ENCODE measurements around the gene FBXO5.

Gene FBXO5

GRCh38 chr6:153012856-153013255, 30.0 kb upstream of the FBXO5 start:
- TF ChIP-seq TCF12 (IDR thresholded peaks at IDR 0.05; ENCODE audit: low read depth) (no peak), CEBPB (IDR thresholded peaks at IDR 0.05) (no peak), RAD21 (IDR thresholded peaks at IDR 0.05; ENCODE audit: low read depth) (no peak), ZBTB7A (IDR thresholded peaks at IDR 0.05; ENCODE audit: low read depth) (no peak), TAF1 (IDR thresholded peaks at IDR 0.05; ENCODE audit: low read depth) (no peak), CREB1 (IDR thresholded peaks at IDR 0.05; ENCODE audit: low read depth) (no peak), NFIC (IDR thresholded peaks at IDR 0.05) (no peak), FOXM1 (IDR thresholded peaks at IDR 0.05; ENCODE audit: borderline replicate concordance, low read depth) (no peak), YY1 (IDR thresholded peaks at IDR 0.05; ENCODE audit: low read depth) (no peak), EP300 (IDR thresholded peaks at IDR 0.05; ENCODE audit: borderline replicate concordance) (no peak), TEAD4 (IDR thresholded peaks at IDR 0.05) (no peak), EGR1 (IDR thresholded peaks at IDR 0.05) (no peak)
- TF ChIP-seq, protein P1, sequence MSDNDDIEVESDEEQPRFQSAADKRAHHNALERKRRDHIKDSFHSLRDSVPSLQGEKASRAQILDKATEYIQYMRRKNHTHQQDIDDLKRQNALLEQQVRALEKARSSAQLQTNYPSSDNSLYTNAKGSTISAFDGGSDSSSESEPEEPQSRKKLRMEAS (IDR thresholded peaks at IDR 0.05), result no peak
- TF ChIP-seq, protein P2, sequence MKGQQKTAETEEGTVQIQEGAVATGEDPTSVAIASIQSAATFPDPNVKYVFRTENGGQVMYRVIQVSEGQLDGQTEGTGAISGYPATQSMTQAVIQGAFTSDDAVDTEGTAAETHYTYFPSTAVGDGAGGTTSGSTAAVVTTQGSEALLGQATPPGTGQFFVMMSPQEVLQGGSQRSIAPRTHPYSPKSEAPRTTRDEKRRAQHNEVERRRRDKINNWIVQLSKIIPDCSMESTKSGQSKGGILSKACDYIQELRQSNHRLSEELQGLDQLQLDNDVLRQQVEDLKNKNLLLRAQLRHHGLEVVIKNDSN (IDR thresholded peaks at IDR 0.05), result no peak
- TF ChIP-seq, protein P3, sequence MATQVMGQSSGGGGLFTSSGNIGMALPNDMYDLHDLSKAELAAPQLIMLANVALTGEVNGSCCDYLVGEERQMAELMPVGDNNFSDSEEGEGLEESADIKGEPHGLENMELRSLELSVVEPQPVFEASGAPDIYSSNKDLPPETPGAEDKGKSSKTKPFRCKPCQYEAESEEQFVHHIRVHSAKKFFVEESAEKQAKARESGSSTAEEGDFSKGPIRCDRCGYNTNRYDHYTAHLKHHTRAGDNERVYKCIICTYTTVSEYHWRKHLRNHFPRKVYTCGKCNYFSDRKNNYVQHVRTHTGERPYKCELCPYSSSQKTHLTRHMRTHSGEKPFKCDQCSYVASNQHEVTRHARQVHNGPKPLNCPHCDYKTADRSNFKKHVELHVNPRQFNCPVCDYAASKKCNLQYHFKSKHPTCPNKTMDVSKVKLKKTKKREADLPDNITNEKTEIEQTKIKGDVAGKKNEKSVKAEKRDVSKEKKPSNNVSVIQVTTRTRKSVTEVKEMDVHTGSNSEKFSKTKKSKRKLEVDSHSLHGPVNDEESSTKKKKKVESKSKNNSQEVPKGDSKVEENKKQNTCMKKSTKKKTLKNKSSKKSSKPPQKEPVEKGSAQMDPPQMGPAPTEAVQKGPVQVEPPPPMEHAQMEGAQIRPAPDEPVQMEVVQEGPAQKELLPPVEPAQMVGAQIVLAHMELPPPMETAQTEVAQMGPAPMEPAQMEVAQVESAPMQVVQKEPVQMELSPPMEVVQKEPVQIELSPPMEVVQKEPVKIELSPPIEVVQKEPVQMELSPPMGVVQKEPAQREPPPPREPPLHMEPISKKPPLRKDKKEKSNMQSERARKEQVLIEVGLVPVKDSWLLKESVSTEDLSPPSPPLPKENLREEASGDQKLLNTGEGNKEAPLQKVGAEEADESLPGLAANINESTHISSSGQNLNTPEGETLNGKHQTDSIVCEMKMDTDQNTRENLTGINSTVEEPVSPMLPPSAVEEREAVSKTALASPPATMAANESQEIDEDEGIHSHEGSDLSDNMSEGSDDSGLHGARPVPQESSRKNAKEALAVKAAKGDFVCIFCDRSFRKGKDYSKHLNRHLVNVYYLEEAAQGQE (IDR thresholded peaks at IDR 0.05; ENCODE audit: low read depth), result no peak

DNA sequence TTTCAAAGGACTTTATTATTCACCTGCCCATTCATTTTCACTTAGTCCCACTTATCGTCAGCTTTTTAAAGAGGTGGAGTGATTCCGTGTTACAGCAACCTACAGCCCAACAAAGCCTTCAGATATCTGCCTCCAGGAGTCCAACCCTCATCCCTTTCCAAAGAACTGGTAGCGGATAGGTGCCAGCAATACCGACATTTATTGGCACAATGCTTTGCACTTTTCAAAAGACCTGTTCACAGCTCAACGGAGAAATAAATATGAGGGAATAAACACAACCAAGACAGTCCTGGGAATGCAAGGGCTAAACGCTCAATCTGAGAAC, 20.5 kb upstream of the FBXO5 start:
- TF ChIP-seq, protein P1 (IDR thresholded peaks at IDR 0.05), result no peak
- no peak for TF ChIP-seq EGR1 (IDR thresholded peaks at IDR 0.05)
- TF ChIP-seq NFIC (IDR thresholded peaks at IDR 0.05), result no peak
- TF ChIP-seq CREB1 (IDR thresholded peaks at IDR 0.05; ENCODE audit: low read depth), result no peak
- no peak for TF ChIP-seq RAD21 (IDR thresholded peaks at IDR 0.05; ENCODE audit: low read depth)
- no peak for TF ChIP-seq ZBTB7A (IDR thresholded peaks at IDR 0.05; ENCODE audit: low read depth)

GRCh38 chr6:153002613-153003365, 19.9 kb upstream of the FBXO5 start, which contains the start of gene MTRF1L:
MTRF1L (minus strand) TSS chr6:153002709; CDS start chr6:153002685, 24 bp downstream.
- TF ChIP-seq, protein P1 (IDR thresholded peaks at IDR 0.05), result 0 out of 2 replicates have a peak, but pooled peaks have one; percentile 16
- TF ChIP-seq TAF1 (IDR thresholded peaks at IDR 0.05; ENCODE audit: low read depth) (peak; percentile 45), TCF12 (IDR thresholded peaks at IDR 0.05; ENCODE audit: low read depth) (no peak), CREB1 (IDR thresholded peaks at IDR 0.05; ENCODE audit: low read depth) (no peak), FOXM1 (IDR thresholded peaks at IDR 0.05; ENCODE audit: borderline replicate concordance, low read depth) (peak; percentile 39; the same call in 1 of the 2 replicates), EP300 (IDR thresholded peaks at IDR 0.05; ENCODE audit: borderline replicate concordance) (0 out of 2 replicates have a peak, but pooled peaks have one; percentile 17)

DNA sequence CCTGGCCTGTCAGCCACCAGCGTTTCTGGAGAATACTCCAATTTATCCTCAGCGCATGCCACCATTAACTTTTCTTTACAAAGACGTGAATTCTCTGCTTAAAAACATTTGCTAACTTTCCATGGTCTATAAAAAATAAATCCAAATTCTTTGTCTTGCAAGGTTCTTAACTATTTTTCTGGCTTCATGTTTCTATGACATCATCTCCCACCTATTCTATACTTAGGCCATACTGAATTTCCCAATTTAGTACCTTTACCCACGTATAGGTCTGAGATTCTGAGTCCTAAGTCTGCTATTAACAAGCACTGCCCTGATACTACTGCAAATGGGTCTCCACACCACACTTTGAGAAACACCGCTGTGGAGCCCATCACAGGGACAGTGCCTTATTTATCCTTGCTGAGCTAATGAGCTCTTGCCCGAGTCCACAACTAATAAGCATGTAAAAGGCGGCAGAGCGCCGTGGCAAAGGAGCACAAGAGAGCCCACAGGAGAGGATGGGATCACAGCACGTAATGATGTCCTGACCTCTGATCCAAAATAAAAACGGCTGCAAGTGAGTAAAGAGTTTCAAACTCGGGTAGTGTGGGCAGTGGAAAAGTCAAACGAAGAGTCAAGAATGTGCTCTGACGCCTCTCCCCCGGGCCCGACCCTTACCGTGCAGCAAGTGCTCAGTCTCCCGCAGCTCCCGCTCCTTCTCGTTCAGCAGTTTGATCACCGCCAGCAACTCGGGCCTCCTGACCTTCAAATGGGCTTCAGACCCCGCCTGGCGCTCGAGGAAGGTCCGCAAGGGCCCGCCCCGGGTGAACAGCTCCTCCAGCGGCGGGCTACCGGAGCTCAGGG, 19.1 kb upstream of the FBXO5 start:
- TF ChIP-seq FOXM1 (IDR thresholded peaks at IDR 0.05; ENCODE audit: borderline replicate concordance, low read depth), result no peak
- TF ChIP-seq RAD21 (IDR thresholded peaks at IDR 0.05; ENCODE audit: low read depth), result no peak
- TF ChIP-seq, protein P1 (IDR thresholded peaks at IDR 0.05), result 0 out of 2 replicates have a peak, but pooled peaks have one; percentile 1

DNA sequence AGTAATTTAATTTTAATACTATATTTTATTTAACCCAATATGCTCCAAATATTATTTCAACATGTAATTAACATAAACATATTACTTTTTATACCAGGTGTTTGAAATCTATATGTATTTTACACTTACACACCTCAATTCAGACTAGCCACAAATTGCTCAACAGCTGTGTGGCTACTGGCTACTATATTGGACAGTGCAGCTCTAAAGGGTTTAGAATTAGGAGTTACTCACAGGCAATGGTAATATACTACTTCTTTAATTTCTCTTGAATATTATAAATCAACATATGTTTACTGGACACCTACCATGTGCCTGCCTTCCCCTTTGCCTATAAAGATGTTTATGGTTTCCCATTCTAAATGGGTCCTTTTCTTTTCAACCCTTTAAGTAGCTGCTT, 17.4 kb upstream of the FBXO5 start:
- no peak for TF ChIP-seq FOXM1 (IDR thresholded peaks at IDR 0.05; ENCODE audit: borderline replicate concordance, low read depth)
- TF ChIP-seq RAD21 (IDR thresholded peaks at IDR 0.05; ENCODE audit: low read depth), result no peak
- TF ChIP-seq, protein P1 (IDR thresholded peaks at IDR 0.05), result no peak
- TF ChIP-seq ZBTB7A (IDR thresholded peaks at IDR 0.05; ENCODE audit: low read depth), result no peak
- TF ChIP-seq CEBPB (IDR thresholded peaks at IDR 0.05), result no peak
- no peak for TF ChIP-seq EGR1 (IDR thresholded peaks at IDR 0.05)
- TF ChIP-seq CREB1 (IDR thresholded peaks at IDR 0.05; ENCODE audit: low read depth), result no peak
- no peak for TF ChIP-seq TCF12 (IDR thresholded peaks at IDR 0.05; ENCODE audit: low read depth)
- TF ChIP-seq, protein P3 (IDR thresholded peaks at IDR 0.05; ENCODE audit: low read depth), result no peak

All from Ishikawa (cell line).